H1 (cell line): ENCODE data around the gene MACROD1. TPM values are rescaled to one million over a fixed set of nuclear protein-coding genes. Genes with fewer than 3 reads are reported as not detected.

Experiments used
- polyA plus RNA-seq, 7 experiments: library from polyadenylated mRNA; depleted of rRNA in 3 of 7; stranded (reverse) in 5 of 7; unstranded in 2 of 7; fragments of >200 nt in 5 of 7; fragments of 200-250 nt in 2 of 7; gene quantifications; 1 replicate in 5 of 7; 2 replicates in 1 of 7; 4 replicates in 1 of 7; pipeline versions ENCODE4 v1.2.1 to v1.2.3, GENCODE V29; 2011 to 2013; ENCODE audit warnings: missing spikeins in 2 of 7, mixed read lengths in 2 of 7
- total RNA-seq: library from RNA; stranded (reverse); fragmentation: NEBNext Ultra II Directional; extraction: Animal tissue kit (Norgen Biotek cat#: 25700); gene quantifications from 2 replicates; pipeline ENCODE4 v1.2.1, GENCODE V29; 2021
- TF ChIP-seq, protein P1 (sequence below): fragments of 300-600 bp; sonication (generic); IDR thresholded peaks from 2 replicates; pipeline ENCODE4 v1.7.1; 2012; ENCODE audit warnings: low read length, moderate library complexity, mild to moderate bottlenecking, inconsistent platforms; ENCODE audit not compliant: insufficient replicate concordance

The MACROD1 gene
- total and polyA plus RNA-seq, 2 of the 8 experiments (the other 6 are each of a cell fraction or from before 2014, with no cell fraction given): 19.5 to 34.1 TPM

DNA sequence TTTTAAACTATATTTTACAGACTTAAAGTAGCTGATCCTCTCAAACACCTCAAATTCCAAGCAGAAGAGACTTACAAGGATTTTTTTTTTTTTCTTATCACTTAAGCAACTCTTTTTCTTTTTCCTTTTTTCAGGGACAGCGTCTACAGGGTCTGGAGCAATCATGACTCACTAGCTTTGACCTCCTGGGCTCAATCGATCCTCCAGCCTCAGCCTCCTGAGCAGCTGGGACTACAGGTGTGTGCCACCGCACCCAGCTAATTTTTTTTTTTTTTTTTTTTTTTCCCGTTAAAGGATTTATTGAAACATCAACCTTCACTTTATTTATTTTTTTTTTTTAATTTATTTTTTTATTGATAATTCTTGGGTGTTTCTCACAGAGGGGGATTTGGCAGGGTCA lies 4.5 kb upstream of the MACROD1 start (continued):
- TF ChIP-seq, protein P1, sequence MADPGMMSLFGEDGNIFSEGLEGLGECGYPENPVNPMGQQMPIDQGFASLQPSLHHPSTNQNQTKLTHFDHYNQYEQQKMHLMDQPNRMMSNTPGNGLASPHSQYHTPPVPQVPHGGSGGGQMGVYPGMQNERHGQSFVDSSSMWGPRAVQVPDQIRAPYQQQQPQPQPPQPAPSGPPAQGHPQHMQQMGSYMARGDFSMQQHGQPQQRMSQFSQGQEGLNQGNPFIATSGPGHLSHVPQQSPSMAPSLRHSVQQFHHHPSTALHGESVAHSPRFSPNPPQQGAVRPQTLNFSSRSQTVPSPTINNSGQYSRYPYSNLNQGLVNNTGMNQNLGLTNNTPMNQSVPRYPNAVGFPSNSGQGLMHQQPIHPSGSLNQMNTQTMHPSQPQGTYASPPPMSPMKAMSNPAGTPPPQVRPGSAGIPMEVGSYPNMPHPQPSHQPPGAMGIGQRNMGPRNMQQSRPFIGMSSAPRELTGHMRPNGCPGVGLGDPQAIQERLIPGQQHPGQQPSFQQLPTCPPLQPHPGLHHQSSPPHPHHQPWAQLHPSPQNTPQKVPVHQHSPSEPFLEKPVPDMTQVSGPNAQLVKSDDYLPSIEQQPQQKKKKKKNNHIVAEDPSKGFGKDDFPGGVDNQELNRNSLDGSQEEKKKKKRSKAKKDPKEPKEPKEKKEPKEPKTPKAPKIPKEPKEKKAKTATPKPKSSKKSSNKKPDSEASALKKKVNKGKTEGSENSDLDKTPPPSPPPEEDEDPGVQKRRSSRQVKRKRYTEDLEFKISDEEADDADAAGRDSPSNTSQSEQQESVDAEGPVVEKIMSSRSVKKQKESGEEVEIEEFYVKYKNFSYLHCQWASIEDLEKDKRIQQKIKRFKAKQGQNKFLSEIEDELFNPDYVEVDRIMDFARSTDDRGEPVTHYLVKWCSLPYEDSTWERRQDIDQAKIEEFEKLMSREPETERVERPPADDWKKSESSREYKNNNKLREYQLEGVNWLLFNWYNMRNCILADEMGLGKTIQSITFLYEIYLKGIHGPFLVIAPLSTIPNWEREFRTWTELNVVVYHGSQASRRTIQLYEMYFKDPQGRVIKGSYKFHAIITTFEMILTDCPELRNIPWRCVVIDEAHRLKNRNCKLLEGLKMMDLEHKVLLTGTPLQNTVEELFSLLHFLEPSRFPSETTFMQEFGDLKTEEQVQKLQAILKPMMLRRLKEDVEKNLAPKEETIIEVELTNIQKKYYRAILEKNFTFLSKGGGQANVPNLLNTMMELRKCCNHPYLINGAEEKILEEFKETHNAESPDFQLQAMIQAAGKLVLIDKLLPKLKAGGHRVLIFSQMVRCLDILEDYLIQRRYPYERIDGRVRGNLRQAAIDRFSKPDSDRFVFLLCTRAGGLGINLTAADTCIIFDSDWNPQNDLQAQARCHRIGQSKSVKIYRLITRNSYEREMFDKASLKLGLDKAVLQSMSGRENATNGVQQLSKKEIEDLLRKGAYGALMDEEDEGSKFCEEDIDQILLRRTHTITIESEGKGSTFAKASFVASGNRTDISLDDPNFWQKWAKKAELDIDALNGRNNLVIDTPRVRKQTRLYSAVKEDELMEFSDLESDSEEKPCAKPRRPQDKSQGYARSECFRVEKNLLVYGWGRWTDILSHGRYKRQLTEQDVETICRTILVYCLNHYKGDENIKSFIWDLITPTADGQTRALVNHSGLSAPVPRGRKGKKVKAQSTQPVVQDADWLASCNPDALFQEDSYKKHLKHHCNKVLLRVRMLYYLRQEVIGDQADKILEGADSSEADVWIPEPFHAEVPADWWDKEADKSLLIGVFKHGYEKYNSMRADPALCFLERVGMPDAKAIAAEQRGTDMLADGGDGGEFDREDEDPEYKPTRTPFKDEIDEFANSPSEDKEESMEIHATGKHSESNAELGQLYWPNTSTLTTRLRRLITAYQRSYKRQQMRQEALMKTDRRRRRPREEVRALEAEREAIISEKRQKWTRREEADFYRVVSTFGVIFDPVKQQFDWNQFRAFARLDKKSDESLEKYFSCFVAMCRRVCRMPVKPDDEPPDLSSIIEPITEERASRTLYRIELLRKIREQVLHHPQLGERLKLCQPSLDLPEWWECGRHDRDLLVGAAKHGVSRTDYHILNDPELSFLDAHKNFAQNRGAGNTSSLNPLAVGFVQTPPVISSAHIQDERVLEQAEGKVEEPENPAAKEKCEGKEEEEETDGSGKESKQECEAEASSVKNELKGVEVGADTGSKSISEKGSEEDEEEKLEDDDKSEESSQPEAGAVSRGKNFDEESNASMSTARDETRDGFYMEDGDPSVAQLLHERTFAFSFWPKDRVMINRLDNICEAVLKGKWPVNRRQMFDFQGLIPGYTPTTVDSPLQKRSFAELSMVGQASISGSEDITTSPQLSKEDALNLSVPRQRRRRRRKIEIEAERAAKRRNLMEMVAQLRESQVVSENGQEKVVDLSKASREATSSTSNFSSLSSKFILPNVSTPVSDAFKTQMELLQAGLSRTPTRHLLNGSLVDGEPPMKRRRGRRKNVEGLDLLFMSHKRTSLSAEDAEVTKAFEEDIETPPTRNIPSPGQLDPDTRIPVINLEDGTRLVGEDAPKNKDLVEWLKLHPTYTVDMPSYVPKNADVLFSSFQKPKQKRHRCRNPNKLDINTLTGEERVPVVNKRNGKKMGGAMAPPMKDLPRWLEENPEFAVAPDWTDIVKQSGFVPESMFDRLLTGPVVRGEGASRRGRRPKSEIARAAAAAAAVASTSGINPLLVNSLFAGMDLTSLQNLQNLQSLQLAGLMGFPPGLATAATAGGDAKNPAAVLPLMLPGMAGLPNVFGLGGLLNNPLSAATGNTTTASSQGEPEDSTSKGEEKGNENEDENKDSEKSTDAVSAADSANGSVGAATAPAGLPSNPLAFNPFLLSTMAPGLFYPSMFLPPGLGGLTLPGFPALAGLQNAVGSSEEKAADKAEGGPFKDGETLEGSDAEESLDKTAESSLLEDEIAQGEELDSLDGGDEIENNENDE: no peak
- TF ChIP-seq, all 59 proteins: peak for 0
